CD4-positive, alpha-beta memory T cell (primary cell): ENCODE measurements around the gene PRKAR1A. TPM values are rescaled to one million over a fixed set of nuclear protein-coding genes. Genes with fewer than 3 reads are reported as not detected.
"Not testable (repeated sequence)": the region's sequence is repeated elsewhere in the genome, so short reads cannot be mapped to it uniquely, and the experiment has no call there.

ENCODE experiments used
- CTCF ChIA-PET: fragments of 350-600 bp; sonication (Branson Sonifier 250); formaldehyde crosslinking; loops from one replicate; lab custom pipeline; 2021; ENCODE audit warnings: inconsistent platforms; ENCODE audit not compliant: partially characterized antibody; lab: Charles Lee
- POLR2A ChIA-PET: fragments of 350-600 bp; sonication (Branson Sonifier 250); formaldehyde crosslinking; loops from one replicate; lab custom pipeline; 2021; ENCODE audit not compliant: partially characterized antibody; lab: Charles Lee
- DNase-seq, 5 donors: peaks; one replicate each; pipeline versions ENCODE4 v3.0.0 to v3.0.0-alpha.2; 2020 to 2022; ENCODE audit warnings: mixed read lengths in 1 of 5
- H3K27ac ChIP-seq: one replicate; pipeline ENCODE4 v1.7.0; 2013; ENCODE audit warnings: low read depth, low read length
- H3K27me3 ChIP-seq: 2 replicates; pipeline ENCODE4 v1.7.0; 2013; ENCODE audit warnings: mild to moderate bottlenecking, low read length, moderate library complexity; ENCODE audit not compliant: insufficient read depth
- H3K36me3 ChIP-seq: 2 replicates; pipeline ENCODE4 v1.7.0; 2013; ENCODE audit warnings: mild to moderate bottlenecking, low read length, moderate library complexity; ENCODE audit not compliant: insufficient read depth
- H3K4me1 ChIP-seq: 2 replicates; pipeline ENCODE4 v1.7.0; 2013; ENCODE audit warnings: mild to moderate bottlenecking, low read length, moderate library complexity; ENCODE audit not compliant: insufficient read depth
- H3K4me3 ChIP-seq, 2 donors: one replicate each; pipeline ENCODE4 v1.7.0; 2013; ENCODE audit warnings: low read length in 2 of 2, mild to moderate bottlenecking in 1 of 2
- H3K9me3 ChIP-seq, 2 donors: one replicate each; pipeline ENCODE4 v1.7.0; 2013; ENCODE audit warnings: low read length in 2 of 2, control low read depth in 1 of 2; ENCODE audit not compliant: control insufficient read depth in 1 of 2
- H3K27ac Mint-ChIP-seq, 7 donors: one replicate each; pipeline ENCODE4 v1.8.0; 2020 to 2021; ENCODE audit warnings: mixed read lengths in 7 of 7, mild to moderate bottlenecking in 6 of 7, inconsistent platforms in 3 of 7, moderate library complexity in 3 of 7
- H3K27me3 Mint-ChIP-seq, 2 donors: one replicate each; pipeline ENCODE4 v1.8.0; 2020 to 2021; ENCODE audit warnings: mixed read lengths in 2 of 2
- H3K36me3 Mint-ChIP-seq, 2 donors: one replicate each; pipeline ENCODE4 v1.8.0; 2020 to 2021; ENCODE audit warnings: mixed read lengths in 2 of 2, inconsistent platforms in 1 of 2, mild to moderate bottlenecking in 1 of 2
- H3K4me1 Mint-ChIP-seq, 4 donors: one replicate each; pipeline ENCODE4 v1.8.0; 2020 to 2021; ENCODE audit warnings: mixed read lengths in 4 of 4, mild to moderate bottlenecking in 1 of 4
- H3K4me3 Mint-ChIP-seq, 8 donors: one replicate each; pipeline ENCODE4 v1.8.0; 2020 to 2021; ENCODE audit warnings: mixed read lengths in 8 of 8, mild to moderate bottlenecking in 7 of 8, moderate library complexity in 6 of 8, inconsistent platforms in 3 of 8
- H3K9me3 Mint-ChIP-seq, 8 donors: one replicate each; pipeline ENCODE4 v1.8.0; 2020 to 2021; ENCODE audit warnings: mixed read lengths in 8 of 8, mild to moderate bottlenecking in 5 of 8, inconsistent platforms in 3 of 8, moderate library complexity in 1 of 8
- intact Hi-C: fragments of 100-400 bp; cut with micrococcal nuclease; formaldehyde crosslinking; loops from one replicate; pipeline ENCODE4 v1.15.1; 2023
- polyA plus RNA-seq, 2 donors: library from polyadenylated mRNA; unstranded; fragments of 300-500 nt; fragmentation: Illumina TruSeq; gene quantifications; one replicate each; pipeline ENCODE4 v1.2.3, GENCODE V29; 2021
- total RNA-seq, 2 experiments: library from RNA; stranded (reverse); gene quantifications; one replicate each; pipeline ENCODE4 v1.2.3, GENCODE V29; 2021

Gene PRKAR1A
- total and polyA plus RNA-seq, 4 experiments from 2014 or later = 182 to 220 (median 188) TPM

DNA sequence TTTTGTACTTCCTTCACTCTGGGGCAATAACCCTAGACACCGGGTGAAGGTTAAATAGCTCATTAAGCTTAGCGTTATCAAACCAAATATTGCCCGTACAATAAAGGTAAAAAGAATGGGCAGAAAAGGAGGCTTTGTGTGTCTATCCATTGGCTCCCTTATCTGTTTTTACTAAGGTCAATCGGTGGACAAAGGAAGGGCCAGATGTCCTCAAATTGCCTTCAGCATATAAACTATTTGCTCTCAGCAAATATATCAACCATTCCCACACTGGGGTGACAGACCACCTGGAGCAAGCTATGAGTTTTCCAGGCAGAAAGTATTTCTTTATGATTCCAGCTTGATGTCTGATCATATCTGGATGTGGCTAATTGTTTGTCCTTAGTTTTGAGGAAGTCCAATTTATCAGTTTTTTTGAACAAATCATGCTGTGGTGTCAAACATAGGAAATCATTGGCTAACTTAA lies 29.6 kb upstream of the PRKAR1A start:
- H3K27me3 ChIP-seq = no peaks in the 10 kb centered on the region
- no peak for DNase-seq
- intact Hi-C loops = no loop called here
- H3K4me1 ChIP-seq = peaks cover 6% of the 10 kb centered on the region
- CTCF ChIA-PET = interaction anchor here (1.3 kb wide), 1 partner anchor 14 kb away, joined by 3 read pairs; no protein-coding TSS in a partner anchor
- no peak overlapping the region for H3K27ac Mint-ChIP-seq
- peaks cover 0 to 10% (median 5%) of the 10 kb centered on the region in 8 donors for H3K9me3 Mint-ChIP-seq
- H3K9me3 ChIP-seq = no peaks in the 10 kb centered on the region
- no peaks in the 10 kb centered on the region for H3K36me3 ChIP-seq
- H3K27ac ChIP-seq = no peak overlapping the region
- no peak overlapping the region for H3K4me3 ChIP-seq
- H3K4me1 Mint-ChIP-seq = peaks cover 4 to 6% (median 5%) of the 10 kb centered on the region in 4 donors
- H3K4me3 Mint-ChIP-seq = no peak overlapping the region
- H3K27me3 Mint-ChIP-seq = peaks cover 5 to 10% of the 10 kb centered on the region in 2 donors
- POLR2A ChIA-PET = interaction anchor here (1.5 kb wide), 1 partner anchor 11 kb away, joined by 4 read pairs; no protein-coding TSS in a partner anchor
- H3K36me3 Mint-ChIP-seq = peaks cover 0 to 8% of the 10 kb centered on the region in 2 donors

- CTCF ChIA-PET = no interaction called here
- Histone ChIP-seq H3K27me3 (no peaks in the 10 kb centered on the region), H3K4me3 (no peak overlapping the region), H3K36me3 (no peaks in the 10 kb centered on the region), H3K27ac (no peak overlapping the region), H3K4me1 (peaks cover 17% of the 10 kb centered on the region), H3K9me3 (no peaks in the 10 kb centered on the region)
- Mint-ChIP-seq H3K27ac (no peak overlapping the region), H3K4me1 (peaks cover 11 to 14% (median 12%) of the 10 kb centered on the region in 4 donors), H3K36me3 (peaks cover 0 to 5% of the 10 kb centered on the region in 2 donors), H3K9me3 (peaks cover 0 to 7% (median 4%) of the 10 kb centered on the region in 8 donors), H3K4me3 (no peak overlapping the region), H3K27me3 (peaks cover 2 to 8% of the 10 kb centered on the region in 2 donors)
- intact Hi-C loops = no loop called here
- POLR2A ChIA-PET = no interaction called here
- DNase-seq = no peak
These were observed 27.8 kb upstream of the PRKAR1A start for GRCh38 chr17:68484458-68484857.

DNA sequence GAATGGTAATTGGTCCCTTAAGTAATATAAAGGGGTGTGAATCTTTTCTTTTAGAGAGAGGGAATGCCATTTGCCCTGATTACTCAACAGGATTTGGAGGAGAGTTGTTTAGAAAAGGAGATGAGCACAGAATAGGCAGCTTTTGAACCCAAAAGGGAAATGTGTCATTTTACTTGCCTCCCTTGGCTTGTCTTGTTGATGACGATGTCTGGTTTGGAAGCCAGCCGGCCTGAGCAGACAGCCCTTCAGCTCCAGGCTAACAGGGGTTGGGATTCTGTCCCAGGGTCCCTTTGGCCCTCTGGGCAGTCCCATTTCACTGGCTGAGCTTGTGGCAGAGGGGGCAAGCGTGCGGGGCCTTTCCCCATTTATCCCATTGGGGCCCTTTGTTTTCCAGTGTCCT lies 22.3 kb upstream of the PRKAR1A start:
- Mint-ChIP-seq H3K27me3 (peaks cover 0 to 1% of the 10 kb centered on the region in 2 donors), H3K4me3 (no peak overlapping the region), H3K27ac (peak overlapping the region in 1 of 7 donors; percentile 48), H3K9me3 (no peaks in the 10 kb centered on the region), H3K4me1 (peaks cover 11 to 17% (median 12%) of the 10 kb centered on the region in 4 donors), H3K36me3 (no peaks in the 10 kb centered on the region)
- Histone ChIP-seq H3K27me3 (no peaks in the 10 kb centered on the region), H3K36me3 (no peaks in the 10 kb centered on the region), H3K9me3 (no peaks in the 10 kb centered on the region), H3K27ac (no peak overlapping the region), H3K4me1 (peaks cover 17% of the 10 kb centered on the region), H3K4me3 (no peak overlapping the region)
- no peak for DNase-seq
- CTCF ChIA-PET = interaction anchor here (1.1 kb wide), 1 partner anchor 9 kb away, joined by 3 read pairs; no protein-coding TSS in a partner anchor
- intact Hi-C loops = no loop called here
- POLR2A ChIA-PET = no interaction called here

GRCh38 chr17:68491381-68492231 lies 20.6 kb upstream of the PRKAR1A start:
- Histone ChIP-seq H3K36me3 (no peaks in the 10 kb centered on the region), H3K27ac (no peak overlapping the region), H3K4me1 (peaks cover 17% of the 10 kb centered on the region), H3K9me3 (no peaks in the 10 kb centered on the region), H3K27me3 (no peaks in the 10 kb centered on the region), H3K4me3 (no peak overlapping the region)
- ChIA-PET CTCF (no interaction called here), POLR2A (no interaction called here)
- Mint-ChIP-seq H3K27me3 (no peaks in the 10 kb centered on the region), H3K36me3 (no peaks in the 10 kb centered on the region), H3K4me1 (peaks cover 11 to 19% (median 15%) of the 10 kb centered on the region in 4 donors), H3K4me3 (no peak overlapping the region), H3K27ac (no peak overlapping the region), H3K9me3 (no peaks in the 10 kb centered on the region)
- no peak for DNase-seq
- intact Hi-C loops = no loop called here

GRCh38 chr17:68492394-68493054 lies 19.7 kb upstream of the PRKAR1A start:
- peaks cover 9 to 15% (median 12%) of the 10 kb centered on the region in 4 donors for H3K4me1 Mint-ChIP-seq
- H3K36me3 ChIP-seq, H3K27me3 ChIP-seq, H3K4me3 ChIP-seq, H3K36me3 Mint-ChIP-seq, H3K27me3 Mint-ChIP-seq, POLR2A ChIA-PET, DNase-seq, H3K9me3 Mint-ChIP-seq, H3K27ac ChIP-seq, H3K9me3 ChIP-seq, H3K27ac Mint-ChIP-seq, intact Hi-C loops, H3K4me3 Mint-ChIP-seq: not testable (repeated sequence)
- CTCF ChIA-PET = interaction anchor here (1.3 kb wide), 1 partner anchor 10 kb away, joined by 3 read pairs; no protein-coding TSS in a partner anchor
- peaks cover 12% of the 10 kb centered on the region for H3K4me1 ChIP-seq

DNA sequence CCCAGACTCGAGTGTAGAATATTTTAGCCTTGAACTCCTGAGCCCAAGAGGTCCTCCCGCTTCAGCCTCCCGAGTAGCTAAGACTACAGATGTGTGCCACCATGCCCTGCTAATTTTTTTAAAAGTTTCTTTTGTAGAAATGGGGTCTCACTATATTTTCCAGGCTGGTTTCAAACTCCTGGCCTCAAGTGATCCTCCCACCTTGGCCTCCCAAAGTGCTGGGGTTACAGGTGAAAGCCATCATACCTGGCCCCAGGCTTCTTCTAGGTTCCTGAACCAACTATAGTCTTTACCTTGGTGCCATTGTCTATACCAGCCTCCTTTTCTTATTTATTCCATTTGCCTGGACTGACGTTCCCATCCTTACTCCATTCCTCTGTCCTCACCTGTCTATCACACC lies 17.1 kb upstream of the PRKAR1A start:
- H3K27ac ChIP-seq = no peak overlapping the region

More for the DNA sequence above, 17.1 kb upstream of the PRKAR1A start:
- H3K4me3 Mint-ChIP-seq = no peak overlapping the region
- H3K27ac Mint-ChIP-seq = peak overlapping the region in 3 of 7 donors; percentile 53 to 84 (median 58)
- intact Hi-C loops = no loop called here
- peaks cover under 1 to 2% of the 10 kb centered on the region in 2 donors for H3K27me3 Mint-ChIP-seq
- no peak for DNase-seq
- POLR2A ChIA-PET = interaction anchor here (1.0 kb wide), 2 partner anchors 17 to 314 kb away, joined by 3 read pairs; partner anchors contain the start of gene PRKAR1A
- CTCF ChIA-PET = no interaction called here
- no peaks in the 10 kb centered on the region for H3K9me3 ChIP-seq
- H3K4me1 Mint-ChIP-seq = peaks cover 12 to 22% (median 17%) of the 10 kb centered on the region in 4 donors
- peaks cover 14% of the 10 kb centered on the region for H3K4me1 ChIP-seq
- no peaks in the 10 kb centered on the region for H3K9me3 Mint-ChIP-seq
- H3K36me3 Mint-ChIP-seq = no peaks in the 10 kb centered on the region
- no peak overlapping the region for H3K4me3 ChIP-seq
- H3K36me3 ChIP-seq = no peaks in the 10 kb centered on the region
- H3K27me3 ChIP-seq = no peaks in the 10 kb centered on the region
